Natural killer cell treated with Interleukin-12 subunit alpha and Interleukin-12 subunit beta and Interleukin-15 and Interleukin-18, amount 100 ng/mL, for 72 hours (primary cell): ENCODE results near the gene YPEL5. TPM values are rescaled to one million over a fixed set of nuclear protein-coding genes. Genes with fewer than 3 reads are reported as not detected.

ENCODE experiments used
- ATAC-seq, 2 donors: fragments of 150-1000 bp; cut with Tn5 transposase in 1 of 2; sonication (Bioruptor Pico), chemical (Tn5 transposase) in 1 of 2; 2 replicates each; pipeline ENCODE4 v1.10.0; 2021
- DNase-seq: peaks from one replicate; pipeline ENCODE4 v3.0.0; 2022; ENCODE audit warnings: low spot score
- H3K27ac Mint-ChIP-seq, 2 donors: 1 replicate in 1 of 2; 2 replicates in 1 of 2; pipeline ENCODE4 v1.8.0; 2022; ENCODE audit warnings: mixed read lengths in 2 of 2, mild to moderate bottlenecking in 1 of 2, moderate library complexity in 1 of 2
- H3K27me3 Mint-ChIP-seq, 2 donors: 1 replicate in 1 of 2; 2 replicates in 1 of 2; pipeline ENCODE4 v1.8.0; 2022; ENCODE audit warnings: mixed read lengths in 2 of 2
- H3K36me3 Mint-ChIP-seq: one replicate; pipeline ENCODE4 v1.8.0; 2022; ENCODE audit warnings: mixed read lengths
- H3K4me1 Mint-ChIP-seq, 2 donors: 1 replicate in 1 of 2; 2 replicates in 1 of 2; pipeline ENCODE4 v1.8.0; 2022; ENCODE audit warnings: low read depth in 2 of 2, mixed read lengths in 2 of 2, mild to moderate bottlenecking in 1 of 2
- H3K4me3 Mint-ChIP-seq: one replicate; pipeline ENCODE4 v1.8.0; 2022; ENCODE audit warnings: mixed read lengths
- H3K9me3 Mint-ChIP-seq: 2 replicates; pipeline ENCODE4 v1.8.0; 2022; ENCODE audit warnings: mixed read lengths
- total RNA-seq, 2 donors: library from RNA; stranded (reverse); gene quantifications; one replicate each; pipeline ENCODE4 v1.2.3, GENCODE V29; 2022

Gene YPEL5
- total RNA-seq, 2 donors from 2014 or later = 23.4 to 37.7 TPM

GRCh38 chr2:30190637-30191036 is 43.8 kb downstream of the YPEL5 start:
- peaks cover 0 to 20% of the 10 kb centered on the region in 2 donors for H3K4me1 Mint-ChIP-seq
- ATAC-seq = no peak
- no peaks in the 10 kb centered on the region for H3K9me3 Mint-ChIP-seq
- no peaks in the 10 kb centered on the region for H3K36me3 Mint-ChIP-seq
- no peak for DNase-seq
- H3K27me3 Mint-ChIP-seq = peaks cover 5 to 7% of the 10 kb centered on the region in 2 donors
- H3K27ac Mint-ChIP-seq = no peak overlapping the region
- H3K4me3 Mint-ChIP-seq = no peak overlapping the region

GRCh38 chr2:30191107-30191506 is 44.3 kb downstream of the YPEL5 start:
- peaks cover 5 to 7% of the 10 kb centered on the region in 2 donors for H3K27me3 Mint-ChIP-seq
- DNase-seq (no peak), ATAC-seq (no peak)
- peaks cover 0 to 18% of the 10 kb centered on the region in 2 donors for H3K4me1 Mint-ChIP-seq
- H3K4me3 Mint-ChIP-seq = no peak overlapping the region
- H3K27ac Mint-ChIP-seq = peak overlapping the region in 1 of 2 donors; percentile 60
- H3K36me3 Mint-ChIP-seq = no peaks in the 10 kb centered on the region
- no peaks in the 10 kb centered on the region for H3K9me3 Mint-ChIP-seq

- no peak for ATAC-seq
- H3K4me1 Mint-ChIP-seq = peaks cover 0 to 21% of the 10 kb centered on the region in 2 donors
- H3K27me3 Mint-ChIP-seq = peaks cover 5 to 7% of the 10 kb centered on the region in 2 donors
- DNase-seq = no peak
- H3K36me3 Mint-ChIP-seq = no peaks in the 10 kb centered on the region
- H3K9me3 Mint-ChIP-seq = no peaks in the 10 kb centered on the region
- H3K27ac Mint-ChIP-seq = peak overlapping the region in 1 of 2 donors; percentile 73
- H3K4me3 Mint-ChIP-seq = no peak overlapping the region
These were observed 45.0 kb downstream of the YPEL5 start for GRCh38 chr2:30191819-30192271.

- Mint-ChIP-seq H3K9me3 (no peaks in the 10 kb centered on the region), H3K27me3 (peaks cover 5 to 7% of the 10 kb centered on the region in 2 donors), H3K4me3 (no peak overlapping the region), H3K4me1 (peaks cover 0 to 18% of the 10 kb centered on the region in 2 donors), H3K27ac (peak overlapping the region in 1 of 2 donors; percentile 73), H3K36me3 (no peaks in the 10 kb centered on the region)
- DNase-seq = no peak
- no peak for ATAC-seq
These were observed 45.5 kb downstream of the YPEL5 start for GRCh38 chr2:30192314-30192713.

GRCh38 chr2:30193104-30193681 is 46.4 kb downstream of the YPEL5 start:
- DNase-seq (no peak), ATAC-seq (no peak)
- Mint-ChIP-seq H3K4me3 (no peak overlapping the region), H3K36me3 (no peaks in the 10 kb centered on the region), H3K27ac (no peak overlapping the region), H3K4me1 (peaks cover 0 to 12% of the 10 kb centered on the region in 2 donors), H3K27me3 (peaks cover 5 to 7% of the 10 kb centered on the region in 2 donors), H3K9me3 (no peaks in the 10 kb centered on the region)

DNA sequence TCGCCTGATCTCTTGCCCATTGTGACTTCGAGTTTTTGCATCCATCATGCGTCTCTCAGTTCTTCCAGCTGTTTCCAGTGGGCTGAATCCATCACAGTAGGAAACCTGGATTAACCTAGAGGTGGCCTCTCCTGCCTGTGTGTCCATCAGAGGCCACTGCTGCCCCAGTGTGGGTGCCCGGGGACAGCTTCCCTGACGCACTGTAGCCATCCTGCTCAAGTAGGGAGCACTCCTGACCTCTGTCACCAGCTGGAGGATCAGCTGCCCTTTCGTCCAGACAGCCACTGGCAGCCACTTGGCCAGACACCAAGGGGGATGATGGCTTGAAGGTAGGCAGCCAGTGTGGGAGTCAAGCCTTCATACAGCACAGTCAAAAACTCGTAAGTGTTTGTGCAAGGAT is 47.6 kb downstream of the YPEL5 start:
- Mint-ChIP-seq H3K36me3 (no peaks in the 10 kb centered on the region), H3K4me3 (no peak overlapping the region), H3K27ac (peak overlapping the region in 1 of 2 donors; percentile 44)

DNA sequence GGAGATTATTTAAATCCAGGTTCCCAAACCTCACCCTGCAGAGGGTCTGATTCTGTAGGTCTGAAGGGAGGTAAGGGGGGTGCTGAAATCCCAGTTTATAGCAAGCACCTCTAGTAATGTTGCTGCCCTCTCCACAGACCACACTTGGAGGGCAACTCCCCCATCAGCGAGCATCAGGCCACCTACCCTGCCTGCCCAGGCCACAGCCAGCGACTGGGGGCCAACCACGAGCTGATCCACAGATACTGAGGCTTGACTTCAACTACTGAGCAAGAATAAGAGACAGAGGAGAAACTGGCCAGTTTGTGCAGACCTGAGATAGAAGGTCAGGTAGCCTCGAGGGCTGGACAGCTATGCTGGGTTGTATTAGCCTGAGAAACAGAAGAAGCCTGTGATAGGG is 48.2 kb downstream of the YPEL5 start:
- H3K4me1 Mint-ChIP-seq = peaks cover 0 to 7% of the 10 kb centered on the region in 2 donors

More for the DNA sequence above, 47.6 kb downstream of the YPEL5 start:
- Mint-ChIP-seq H3K4me1 (peaks cover 0 to 7% of the 10 kb centered on the region in 2 donors), H3K27me3 (peaks cover 3 to 7% of the 10 kb centered on the region in 2 donors), H3K9me3 (no peaks in the 10 kb centered on the region)
- DNase-seq = no peak
- no peak for ATAC-seq

GRCh38 chr2:30197570-30198192 is 50.9 kb downstream of the YPEL5 start:
- Mint-ChIP-seq H3K4me3 (no peak overlapping the region), H3K9me3 (no peaks in the 10 kb centered on the region), H3K36me3 (no peaks in the 10 kb centered on the region), H3K27ac (no peak overlapping the region), H3K4me1 (peaks cover 0 to 7% of the 10 kb centered on the region in 2 donors), H3K27me3 (peaks cover 3 to 7% of the 10 kb centered on the region in 2 donors)
- DNase-seq (no peak), ATAC-seq (no peak)

More for the DNA sequence above, 48.2 kb downstream of the YPEL5 start:
- Mint-ChIP-seq H3K9me3 (no peaks in the 10 kb centered on the region), H3K36me3 (no peaks in the 10 kb centered on the region), H3K4me3 (no peak overlapping the region), H3K27me3 (peaks cover 3 to 7% of the 10 kb centered on the region in 2 donors), H3K27ac (no peak overlapping the region)
- ATAC-seq (no peak), DNase-seq (no peak)

DNA sequence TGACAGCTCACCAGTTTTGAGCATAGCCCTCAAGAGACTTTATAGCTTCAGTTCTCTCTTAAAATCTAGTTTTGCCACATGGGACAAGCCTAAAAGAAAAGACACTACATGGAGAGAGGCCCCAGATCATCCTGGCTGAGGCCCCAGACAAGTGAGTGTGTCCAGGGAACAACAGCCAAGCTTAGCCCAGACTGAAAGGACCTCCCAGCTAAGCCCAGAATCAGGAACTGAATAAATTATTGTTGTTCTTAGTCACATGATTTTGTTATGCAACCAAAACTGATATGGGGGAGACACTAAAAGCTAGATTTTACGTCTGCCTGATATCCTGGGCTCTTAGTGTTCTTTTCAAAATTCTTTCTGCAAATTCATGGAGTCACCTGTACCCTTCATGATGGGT is 55.2 kb downstream of the YPEL5 start:
- Mint-ChIP-seq H3K4me1 (no peaks in the 10 kb centered on the region), H3K36me3 (no peaks in the 10 kb centered on the region), H3K9me3 (no peaks in the 10 kb centered on the region), H3K27me3 (no peaks in the 10 kb centered on the region), H3K27ac (no peak overlapping the region), H3K4me3 (no peak overlapping the region)
- no peak for DNase-seq
- no peak for ATAC-seq

DNA sequence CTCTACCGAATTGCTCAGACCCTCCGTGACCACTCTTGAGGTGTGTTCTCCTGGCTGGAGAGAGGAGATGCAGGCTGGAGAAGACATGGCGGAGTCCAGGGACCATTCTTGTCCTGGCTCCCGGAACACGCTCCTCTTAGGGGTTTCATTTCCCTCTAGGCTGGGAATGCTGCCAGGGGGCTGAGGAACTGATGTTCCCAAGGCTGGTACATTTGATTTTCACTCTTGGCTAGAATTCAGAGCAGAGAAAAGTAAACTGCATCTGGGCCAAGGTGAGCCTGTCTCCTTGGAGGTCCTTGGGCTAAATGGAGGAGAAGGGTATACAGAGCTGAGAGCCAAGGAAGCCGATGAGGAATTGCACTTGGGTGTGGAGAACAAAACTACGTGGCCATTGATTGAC is 56.3 kb downstream of the YPEL5 start:
- Mint-ChIP-seq H3K4me3 (no peak overlapping the region), H3K9me3 (no peaks in the 10 kb centered on the region), H3K36me3 (no peaks in the 10 kb centered on the region), H3K4me1 (no peaks in the 10 kb centered on the region), H3K27ac (no peak overlapping the region), H3K27me3 (no peaks in the 10 kb centered on the region)
- ATAC-seq (no peak), DNase-seq (no peak)

- peaks cover 8 to 9% of the 10 kb centered on the region in 2 donors for H3K4me1 Mint-ChIP-seq
These were observed 57.5 kb downstream of the YPEL5 start for GRCh38 chr2:30204281-30204680.

GRCh38 chr2:30205456-30205855 is 58.6 kb downstream of the YPEL5 start:
- Mint-ChIP-seq H3K36me3 (no peaks in the 10 kb centered on the region), H3K27ac (no peak overlapping the region), H3K4me1 (peaks cover 14% of the 10 kb centered on the region in 2 donors), H3K4me3 (no peak overlapping the region), H3K27me3 (no peaks in the 10 kb centered on the region), H3K9me3 (no peaks in the 10 kb centered on the region)
- DNase-seq (no peak), ATAC-seq (no peak)

More at GRCh38 chr2:30204281-30204680, 57.5 kb downstream of the YPEL5 start:
- H3K4me3 Mint-ChIP-seq = no peak overlapping the region
- H3K36me3 Mint-ChIP-seq = no peaks in the 10 kb centered on the region
- ATAC-seq (no peak), DNase-seq (no peak)
- H3K27ac Mint-ChIP-seq = no peak overlapping the region
- no peaks in the 10 kb centered on the region for H3K27me3 Mint-ChIP-seq
- no peaks in the 10 kb centered on the region for H3K9me3 Mint-ChIP-seq

- peaks cover 14% of the 10 kb centered on the region in 2 donors for H3K4me1 Mint-ChIP-seq
- H3K4me3 Mint-ChIP-seq = no peak overlapping the region
- DNase-seq (no peak), ATAC-seq (no peak)
- H3K36me3 Mint-ChIP-seq = no peaks in the 10 kb centered on the region
- no peaks in the 10 kb centered on the region for H3K9me3 Mint-ChIP-seq
- no peaks in the 10 kb centered on the region for H3K27me3 Mint-ChIP-seq
- H3K27ac Mint-ChIP-seq = peak overlapping the region in 1 of 2 donors; percentile 6
These were observed 59.9 kb downstream of the YPEL5 start for GRCh38 chr2:30206461-30207430.
